Measurements from ENCODE around the gene USP47. TPM values are rescaled to one million over a fixed set of nuclear protein-coding genes. Genes with fewer than 3 reads are reported as not detected.

The USP47 gene
- total and polyA plus RNA-seq, 2 of the 13 experiments (the other 11 are each of a cell fraction or from before 2014, with no cell fraction given), result 12.2 to 52.7 TPM

- intact Hi-C loops (cut with micrococcal nuclease; ENCODE audit: unreplicated experiment) (no loop called here), in situ Hi-C loops (cut with HindIII; ENCODE audit: extremely low pct_ligation_motif_present, low pct_unique_long_range_greater_than_20kb) (no loop called here)
- FAIRE-seq (no peak), DNase-seq (ENCODE audit: low spot score) (peak; percentile 9), ATAC-seq (no peak)
- H3K27ac ChIP-seq (ENCODE audit: extremely low read length, insufficient read depth, low read length), result no peak overlapping the region
- H3K36me3 ChIP-seq (replicated peaks in 1 of 2; ENCODE audit: control insufficient read depth in 1 of 2, insufficient read depth in 2 of 2, low read length in 2 of 2), result no peaks in the 10 kb centered on the region
- H3K4me2 ChIP-seq (ENCODE audit: low read depth, low read length), result no peak overlapping the region
- H3K27me3 ChIP-seq (ENCODE audit: control insufficient read depth in 1 of 2, insufficient read depth in 2 of 2, low read length in 2 of 2), result no peaks in the 10 kb centered on the region
- peaks cover 7% of the 10 kb centered on the region for H3K4me1 ChIP-seq (ENCODE audit: insufficient read depth, low read length)
- TF ChIP-seq ZNF616 (CRISPR knock-in tag; IDR thresholded peaks at IDR 0.05; ENCODE audit: low read depth) (no peak), DZIP1 (CRISPR knock-in tag; IDR thresholded peaks at IDR 0.05) (no peak), ZNF432 (CRISPR knock-in tag; IDR thresholded peaks at IDR 0.05; ENCODE audit: borderline replicate concordance) (no peak), HOXA3 (CRISPR knock-in tag; IDR thresholded peaks at IDR 0.05) (no peak), FOXA1 (IDR thresholded peaks at IDR 0.05) (no peak), FOXA1 (CRISPR knock-in tag; IDR thresholded peaks at IDR 0.05) (no peak), CSRNP1 (CRISPR knock-in tag; IDR thresholded peaks at IDR 0.05) (no peak), ZNF160 (CRISPR knock-in tag; IDR thresholded peaks at IDR 0.05) (no peak), GZF1 (CRISPR knock-in tag; IDR thresholded peaks at IDR 0.05) (no peak), HMGA1 (CRISPR knock-in tag; conservative IDR thresholded peaks at IDR 0.05) (no peak), ATM (IDR thresholded peaks at IDR 0.05; ENCODE audit: borderline replicate concordance) (no peak), ZNF333 (CRISPR knock-in tag; IDR thresholded peaks at IDR 0.05; ENCODE audit: borderline replicate concordance) (no peak), FLYWCH1 (CRISPR knock-in tag; IDR thresholded peaks at IDR 0.05) (no peak), ETV5 (CRISPR knock-in tag; IDR thresholded peaks at IDR 0.05; ENCODE audit: borderline replicate concordance) (no peak), NFYB (CRISPR knock-in tag; IDR thresholded peaks at IDR 0.05) (peak; percentile 57), ZNF138 (CRISPR knock-in tag; IDR thresholded peaks at IDR 0.05; ENCODE audit: low read depth) (no peak), ZNF644 (CRISPR knock-in tag; IDR thresholded peaks at IDR 0.05; ENCODE audit: low read depth) (no peak), NFYC (CRISPR knock-in tag; IDR thresholded peaks at IDR 0.05) (peak; percentile 61), ZMYM4 (CRISPR knock-in tag; IDR thresholded peaks at IDR 0.05) (peak; percentile 25; the same call in 1 of the 2 replicates), NR2F2 (IDR thresholded peaks at IDR 0.05; ENCODE audit: borderline replicate concordance, low read depth) (no peak), ZNF839 (CRISPR knock-in tag; IDR thresholded peaks at IDR 0.05; ENCODE audit: borderline replicate concordance) (no peak), GABPA (IDR thresholded peaks at IDR 0.05; ENCODE audit: low read depth, low read length) (no peak), GABPA (CRISPR knock-in tag; IDR thresholded peaks at IDR 0.05; ENCODE audit: low read depth) (no peak)
- no peak overlapping the region for H2AFZ ChIP-seq (ENCODE audit: low read length)
- POLR2A ChIA-PET, result no interaction called here
- H3K79me2 ChIP-seq (ENCODE audit: insufficient read depth, low read length), result peaks cover 85% of the 10 kb centered on the region
- BruUV-seq (replicated peaks), result no TSS peak
- H3K4me3 ChIP-seq (replicated peaks in 1 of 3; ENCODE audit: insufficient read depth in 1 of 3, low read depth in 2 of 3, low read length in 3 of 3), result no peak overlapping the region
- no peaks in the 10 kb centered on the region for H3K9me3 ChIP-seq (ENCODE audit: low read length)
- WGBS (ENCODE audit: low lambda C conversion rate), result 89% methylated on average over 5 of the region's 5 CpGs
- H4K20me1 ChIP-seq (ENCODE audit: insufficient read depth, low read length), result peaks cover 21% of the 10 kb centered on the region
- H3K9ac ChIP-seq (ENCODE audit: insufficient read depth, low read depth, low read length), result no peak overlapping the region
- CTCF ChIA-PET (ENCODE audit: low intra/inter-chr PET ratio, low total read pairs), result no interaction called here
Measured at GRCh38 chr11:11857769-11858168, 16.0 kb downstream of the USP47 start.
